HG03469 (cell line): ENCODE data around the gene OGFOD2.

ENCODE experiments used
- ATAC-seq: cut with Tn5 transposase; IDR thresholded peaks from one replicate; pipeline ENCODE4 v1.9.1; 2021; ENCODE audit warnings: mild to moderate bottlenecking, moderate library complexity, moderate number of reproducible peaks; ENCODE audit not compliant: unreplicated experiment

The OGFOD2 gene

GRCh38 chr12:122975790-122976647, 975 bp downstream of the OGFOD2 start:
- no peak for ATAC-seq

GRCh38 chr12:122976648-122976975, 1.6 kb downstream of the OGFOD2 start:
- ATAC-seq: no peak

GRCh38 chr12:122977153-122977552, 2.1 kb downstream of the OGFOD2 start:
- no peak for ATAC-seq

- ATAC-seq: no peak
Observed at GRCh38 chr12:122977655-122978392, 2.8 kb downstream of the OGFOD2 start.

GRCh38 chr12:122978507-122978955, 3.5 kb downstream of the OGFOD2 start:
- no peak for ATAC-seq

GRCh38 chr12:122979001-122979907, 4.2 kb downstream of the OGFOD2 start:
- ATAC-seq: no peak

GRCh38 chr12:122979908-122980182, 4.8 kb downstream of the OGFOD2 start:
- ATAC-seq: no peak

GRCh38 chr12:122980183-122981035, 5.4 kb downstream of the OGFOD2 start, which contains the start of gene ARL6IP4:
TSS of gene ARL6IP4 (plus strand) at chr12:122980681. CDS start at chr12:122981140, 459 bp downstream.
- no peak for ATAC-seq

GRCh38 chr12:122981036-122981471, 6.0 kb downstream of the OGFOD2 start:
- ATAC-seq: no peak

GRCh38 chr12:122981587-122982476, 6.8 kb downstream of the OGFOD2 start:
- no peak for ATAC-seq

GRCh38 chr12:122982477-122982815, 7.4 kb downstream of the OGFOD2 start:
- ATAC-seq: no peak

GRCh38 chr12:122982963-122983788, 8.1 kb downstream of the OGFOD2 start:
- ATAC-seq: no peak

GRCh38 chr12:122983789-122984515, 8.9 kb downstream of the OGFOD2 start:
- ATAC-seq: no peak

GRCh38 chr12:122984612-122985337, 9.7 kb downstream of the OGFOD2 start:
- no peak for ATAC-seq

GRCh38 chr12:122985338-122986257, 10.6 kb downstream of the OGFOD2 start:
- ATAC-seq: no peak

- no peak for ATAC-seq
Observed at GRCh38 chr12:122986258-122986871, 11.3 kb downstream of the OGFOD2 start.
